D721Med (cell line): ENCODE measurements around the gene MED12L.

Experiments used
- DNase-seq: peaks from one replicate; pipeline ENCODE4 v3.0.0; 2011; ENCODE audit warnings: low spot score; ENCODE audit not compliant: insufficient read length
- FAIRE-seq: peaks from 2 replicates; lab custom pipeline; 2011; peaks lifted over from hg19 to GRCh38; lab: Jason Lieb, UNC
- TF ChIP-seq, protein P1 (sequence below): IDR thresholded peaks from 2 replicates; pipeline ENCODE4 v1.5.1; 2012; ENCODE audit warnings: mild to moderate bottlenecking, control low read depth; ENCODE audit not compliant: insufficient read depth; ENCODE audit errors: missing control alignments

Gene MED12L

DNA sequence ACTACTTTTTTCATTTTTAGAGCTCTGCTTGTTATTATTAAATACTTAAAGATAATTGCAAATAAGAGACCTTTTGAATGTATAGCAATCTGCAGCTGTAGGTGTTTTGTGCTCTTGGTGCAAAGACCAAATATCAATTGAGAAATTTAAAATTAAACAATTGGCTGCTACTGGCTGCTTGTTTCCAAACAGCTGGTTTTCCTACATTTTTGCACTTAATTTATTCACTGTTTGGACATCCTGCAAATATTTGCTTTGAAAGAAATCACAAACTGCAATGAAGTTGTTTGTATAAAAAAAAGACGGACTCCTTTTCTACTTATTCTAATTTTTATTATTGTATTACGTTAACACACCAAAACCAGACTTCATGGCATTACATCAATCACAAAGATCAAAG is 35.6 kb downstream of the MED12L start:
- FAIRE-seq (no peak), DNase-seq (no peak)
- TF ChIP-seq, protein P1, sequence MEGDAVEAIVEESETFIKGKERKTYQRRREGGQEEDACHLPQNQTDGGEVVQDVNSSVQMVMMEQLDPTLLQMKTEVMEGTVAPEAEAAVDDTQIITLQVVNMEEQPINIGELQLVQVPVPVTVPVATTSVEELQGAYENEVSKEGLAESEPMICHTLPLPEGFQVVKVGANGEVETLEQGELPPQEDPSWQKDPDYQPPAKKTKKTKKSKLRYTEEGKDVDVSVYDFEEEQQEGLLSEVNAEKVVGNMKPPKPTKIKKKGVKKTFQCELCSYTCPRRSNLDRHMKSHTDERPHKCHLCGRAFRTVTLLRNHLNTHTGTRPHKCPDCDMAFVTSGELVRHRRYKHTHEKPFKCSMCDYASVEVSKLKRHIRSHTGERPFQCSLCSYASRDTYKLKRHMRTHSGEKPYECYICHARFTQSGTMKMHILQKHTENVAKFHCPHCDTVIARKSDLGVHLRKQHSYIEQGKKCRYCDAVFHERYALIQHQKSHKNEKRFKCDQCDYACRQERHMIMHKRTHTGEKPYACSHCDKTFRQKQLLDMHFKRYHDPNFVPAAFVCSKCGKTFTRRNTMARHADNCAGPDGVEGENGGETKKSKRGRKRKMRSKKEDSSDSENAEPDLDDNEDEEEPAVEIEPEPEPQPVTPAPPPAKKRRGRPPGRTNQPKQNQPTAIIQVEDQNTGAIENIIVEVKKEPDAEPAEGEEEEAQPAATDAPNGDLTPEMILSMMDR, result no peak

DNA sequence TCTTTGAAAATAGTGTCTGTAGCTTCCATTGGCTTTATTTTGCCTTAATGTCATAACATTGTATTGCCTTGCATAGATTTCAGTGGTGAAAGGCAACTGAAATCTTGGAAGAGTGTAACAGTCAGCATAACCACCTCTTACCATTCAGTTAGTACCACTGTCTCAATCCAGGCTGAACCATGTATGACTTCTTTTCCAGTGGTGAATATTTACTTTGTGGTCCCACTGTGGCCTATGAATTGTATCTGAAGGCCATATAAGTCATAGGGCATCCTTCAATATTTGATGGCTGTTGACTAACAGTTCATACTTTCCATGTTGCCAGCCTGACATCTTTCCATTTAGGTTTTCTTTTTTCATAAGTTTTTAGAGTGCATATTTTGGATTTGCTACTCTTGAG is 38.4 kb downstream of the MED12L start:
- DNase-seq, result no peak
- TF ChIP-seq, protein P1, result no peak
- FAIRE-seq, result no peak

DNA sequence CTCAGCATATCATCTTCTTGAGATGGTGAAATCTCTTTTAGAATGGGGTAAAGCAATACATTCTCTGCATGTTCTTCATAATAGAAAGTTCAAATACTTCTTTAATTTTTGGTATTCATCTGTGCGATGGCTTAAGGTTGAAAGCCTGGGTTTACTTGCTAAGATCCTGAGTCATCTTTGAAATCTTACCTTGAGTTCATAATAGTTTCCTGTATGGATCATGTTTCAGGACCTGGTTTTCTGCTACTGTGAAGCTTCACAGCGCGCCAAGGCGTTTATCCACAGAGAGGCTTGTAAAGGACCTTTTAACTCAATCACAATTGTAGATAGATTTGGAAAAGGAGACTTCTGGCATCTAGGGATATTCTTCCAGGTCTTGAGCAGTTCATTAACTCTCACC is 39.0 kb downstream of the MED12L start:
- FAIRE-seq, result no peak
- DNase-seq, result no peak
- TF ChIP-seq, protein P1, result no peak

DNA sequence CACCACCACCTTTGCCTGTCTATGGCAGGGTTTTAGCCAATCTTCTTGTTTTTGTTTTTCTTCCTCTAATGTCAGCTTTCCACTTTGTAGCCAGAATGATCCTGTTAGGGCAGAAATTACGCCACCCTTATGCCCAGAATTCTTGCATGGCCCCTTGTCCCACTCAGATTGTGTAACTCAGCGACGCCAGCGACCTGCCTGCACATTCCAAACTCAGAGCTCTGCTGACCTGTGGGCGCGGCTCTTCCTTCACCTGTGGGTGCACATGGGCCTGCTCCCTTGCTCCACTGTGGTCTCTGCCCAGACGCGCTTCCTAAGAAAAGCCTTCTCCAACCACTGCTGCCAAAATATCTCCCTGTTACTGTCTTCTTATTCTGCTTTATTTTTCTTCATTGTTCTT is 45.0 kb downstream of the MED12L start:
- DNase-seq (no peak), FAIRE-seq (no peak)
- TF ChIP-seq, protein P1, result no peak

DNA sequence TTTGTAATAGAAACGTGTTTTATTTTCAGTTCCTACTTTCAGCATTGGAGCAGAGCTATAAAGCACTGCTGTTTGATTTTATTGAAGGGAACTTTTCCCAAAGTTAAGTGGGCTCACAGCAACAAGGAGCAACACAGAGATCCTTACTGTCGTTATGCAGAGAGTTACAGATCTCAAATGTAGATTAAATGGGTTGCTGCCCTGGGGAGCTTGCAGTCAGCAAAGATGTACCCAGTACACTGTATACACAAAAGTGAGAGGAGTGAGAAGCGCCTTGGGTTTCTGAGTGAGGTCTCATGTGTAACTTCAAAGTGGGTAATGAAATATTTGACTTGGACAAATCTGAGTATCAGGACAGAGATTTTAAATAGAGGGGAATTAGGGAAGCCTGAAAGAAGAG is 47.7 kb downstream of the MED12L start:
- no peak for DNase-seq
- FAIRE-seq, result no peak
- TF ChIP-seq, protein P1, result no peak

DNA sequence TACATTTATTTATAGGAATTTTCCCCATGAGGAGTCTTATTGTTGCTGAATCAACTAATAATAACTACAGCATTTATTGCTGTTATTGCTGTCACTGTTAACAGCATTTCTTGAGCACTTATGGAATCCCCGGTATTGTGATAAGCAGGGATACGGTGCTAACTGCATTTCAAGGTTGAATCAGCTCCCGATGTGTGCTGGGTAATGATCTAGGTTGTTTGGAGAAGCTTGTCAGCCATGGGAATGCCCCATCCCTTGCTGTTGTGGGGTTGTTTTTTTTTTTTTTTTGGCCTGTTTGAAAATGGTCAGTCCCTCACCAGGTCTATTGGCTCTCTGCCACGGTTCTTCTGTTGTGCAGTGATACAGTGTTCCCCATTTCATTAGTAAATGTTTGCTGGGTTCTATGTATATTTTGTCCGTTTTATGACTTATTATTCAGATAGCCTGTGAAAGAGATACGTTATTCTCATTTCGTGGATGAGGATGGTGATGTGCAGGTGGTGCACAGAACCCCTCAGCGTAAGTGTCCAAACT is 48.5 kb downstream of the MED12L start:
- FAIRE-seq (no peak), DNase-seq (no peak)
- TF ChIP-seq, protein P1, result no peak

DNA sequence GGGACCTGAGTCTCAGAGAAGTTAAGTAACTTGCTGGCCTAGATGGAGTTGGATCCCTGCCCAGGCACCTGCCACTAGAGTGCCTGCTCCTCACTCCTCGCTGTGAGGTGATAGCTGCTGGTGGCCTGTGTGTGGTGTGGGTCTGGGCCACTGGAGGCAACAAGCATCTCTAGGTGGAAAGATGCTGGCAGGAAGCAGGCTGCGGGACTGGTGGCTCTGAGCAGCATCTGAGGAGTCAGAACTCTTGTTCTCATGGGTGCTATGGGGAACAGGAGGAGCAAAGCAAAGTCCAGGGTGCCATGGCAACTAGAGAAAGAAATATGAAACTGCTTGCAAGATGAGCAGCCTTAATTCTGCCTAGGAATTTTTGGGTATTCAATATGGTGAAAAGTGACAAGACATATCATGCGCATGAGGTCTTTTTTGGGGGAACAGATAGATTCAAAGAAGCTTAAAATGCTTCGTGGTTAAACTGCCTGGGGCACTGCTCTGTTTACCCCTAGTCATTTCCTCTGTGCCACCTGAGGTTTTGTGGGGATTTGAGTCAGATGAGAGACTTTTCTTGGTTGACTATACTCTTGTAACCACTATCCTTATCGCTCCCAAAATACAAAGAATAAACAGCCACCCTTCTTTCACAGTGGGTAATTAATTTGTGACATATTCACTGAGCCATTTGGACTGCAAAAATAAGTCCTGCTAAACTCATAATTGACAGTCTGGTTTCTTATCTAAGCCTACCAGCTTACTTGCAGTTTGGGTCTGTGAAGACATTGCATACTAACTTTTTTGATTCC is 50.3 kb downstream of the MED12L start:
- TF ChIP-seq, protein P1, result no peak
- DNase-seq (no peak), FAIRE-seq (no peak)
